Mammary epithelial cell (primary cell): ENCODE data around the gene ZKSCAN5.
A peak's percentile ranks its signal among the peaks of the same experiment; 100 is the strongest.

Experiments used
- CTCF ChIP-seq, 2 donors: IDR thresholded peaks in 1 of 2; conservative IDR thresholded peaks in 1 of 2; 2 replicates each; pipeline ENCODE4 v1.5.1; 2011 to 2012; ENCODE audit warnings: inconsistent platforms in 2 of 2, low read length in 2 of 2, mild to moderate bottlenecking in 2 of 2, control low read depth in 1 of 2, low read depth in 1 of 2; ENCODE audit not compliant: insufficient read depth in 1 of 2; ENCODE audit errors: extremely low read depth in 1 of 2
- EZH2 ChIP-seq: IDR thresholded peaks from 2 replicates; pipeline ENCODE4 v1.6.1; 2012; ENCODE audit warnings: low read length, inconsistent platforms, borderline replicate concordance

- TF ChIP-seq CTCF (conservative IDR thresholded peaks at IDR 0.05 in 1 of 2, IDR thresholded peaks at IDR 0.05 in 1 of 2; ENCODE audit: extremely low read depth in 1 of 2, insufficient read depth in 1 of 2, low read depth in 1 of 2, low read length in 2 of 2) (peak in 1 of 2 donors; percentile 35), EZH2 (no peak)
Observed at GRCh38 chr7:99579956-99580777, 75.7 kb downstream of the ZKSCAN5 start.
